Karpas-422 (cell line): Measurements from ENCODE around the gene KCNN3. TPM values are rescaled to one million over a fixed set of nuclear protein-coding genes. Genes with fewer than 3 reads are reported as not detected.
A peak's percentile ranks its signal among the peaks of the same experiment; 100 is the strongest.

Source experiments
- DNase-seq: peaks from one replicate; pipeline ENCODE4 v3.0.0-alpha.2; 2015
- H2AFZ ChIP-seq: fragments of 200-600 bp; sonication (generic); 2 replicates; pipeline ENCODE4 v1.6.1; 2014; ENCODE audit warnings: antibody characterized with exemption, low read length, mixed read lengths
- H3K27ac ChIP-seq: fragments of 200-600 bp; sonication (generic); 2 replicates; pipeline ENCODE4 v1.5.1; 2014; ENCODE audit warnings: mild to moderate bottlenecking, low read length, moderate library complexity
- H3K27me3 ChIP-seq: fragments of 200-600 bp; sonication (generic); 2 replicates; pipeline ENCODE4 v1.6.1; 2014; ENCODE audit warnings: low read length, mixed read lengths
- H3K36me3 ChIP-seq: fragments of 200-600 bp; sonication (generic); 2 replicates; pipeline ENCODE4 v1.6.1; 2014; ENCODE audit warnings: low read length, mixed read lengths; ENCODE audit not compliant: insufficient read depth
- H3K4me1 ChIP-seq: fragments of 200-600 bp; sonication (generic); 2 replicates; pipeline ENCODE4 v1.6.1; 2014; ENCODE audit warnings: mild to moderate bottlenecking, low read length, mixed read lengths
- H3K4me2 ChIP-seq: fragments of 200-600 bp; sonication (generic); 2 replicates; pipeline ENCODE4 v1.6.1; 2014; ENCODE audit warnings: low read length, low read depth, mild to moderate bottlenecking; ENCODE audit not compliant: poor library complexity, severe bottlenecking
- H3K4me3 ChIP-seq: fragments of 200-600 bp; sonication (generic); 2 replicates; pipeline ENCODE4 v1.5.1; 2014; ENCODE audit warnings: mild to moderate bottlenecking, antibody characterized with exemption, low read length, mixed read lengths
- H3K79me2 ChIP-seq: fragments of 200-600 bp; sonication (generic); 2 replicates; pipeline ENCODE4 v1.6.1; 2014; ENCODE audit warnings: mild to moderate bottlenecking, low read length, mixed read lengths
- H3K9ac ChIP-seq: fragments of 200-600 bp; sonication (generic); 2 replicates; pipeline ENCODE4 v1.6.0; 2014; ENCODE audit warnings: low read length
- H3K9me2 ChIP-seq: fragments of 200-600 bp; sonication (generic), shearing (Covaris generic); replicated peaks from 2 replicates; pipeline ENCODE4 v1.6.0; 2014; ENCODE audit warnings: mild to moderate bottlenecking, low read length, moderate library complexity; ENCODE audit not compliant: insufficient read depth
- H3K9me3 ChIP-seq: fragments of 300-700, 200-600 bp; sonication (generic); 2 replicates; pipeline ENCODE4 v1.6.1; 2014; ENCODE audit warnings: low read length, mixed read lengths
- H4K20me1 ChIP-seq: fragments of 200-600 bp; sonication (generic); 2 replicates; pipeline ENCODE4 v1.6.1; 2014; ENCODE audit warnings: mild to moderate bottlenecking, antibody characterized with exemption, low read length, low read depth; ENCODE audit not compliant: insufficient read depth
- total RNA-seq: library from RNA; depleted of rRNA; stranded (reverse); fragments of >200 nt; shearing (Covaris generic); gene quantifications from 2 replicates; pipeline ENCODE4 v1.2.3, GENCODE V29; 2014; ENCODE audit warnings: low replicate concordance

Gene KCNN3
- total RNA-seq, 1 experiment from 2014 or later, result 68.2 TPM

DNA sequence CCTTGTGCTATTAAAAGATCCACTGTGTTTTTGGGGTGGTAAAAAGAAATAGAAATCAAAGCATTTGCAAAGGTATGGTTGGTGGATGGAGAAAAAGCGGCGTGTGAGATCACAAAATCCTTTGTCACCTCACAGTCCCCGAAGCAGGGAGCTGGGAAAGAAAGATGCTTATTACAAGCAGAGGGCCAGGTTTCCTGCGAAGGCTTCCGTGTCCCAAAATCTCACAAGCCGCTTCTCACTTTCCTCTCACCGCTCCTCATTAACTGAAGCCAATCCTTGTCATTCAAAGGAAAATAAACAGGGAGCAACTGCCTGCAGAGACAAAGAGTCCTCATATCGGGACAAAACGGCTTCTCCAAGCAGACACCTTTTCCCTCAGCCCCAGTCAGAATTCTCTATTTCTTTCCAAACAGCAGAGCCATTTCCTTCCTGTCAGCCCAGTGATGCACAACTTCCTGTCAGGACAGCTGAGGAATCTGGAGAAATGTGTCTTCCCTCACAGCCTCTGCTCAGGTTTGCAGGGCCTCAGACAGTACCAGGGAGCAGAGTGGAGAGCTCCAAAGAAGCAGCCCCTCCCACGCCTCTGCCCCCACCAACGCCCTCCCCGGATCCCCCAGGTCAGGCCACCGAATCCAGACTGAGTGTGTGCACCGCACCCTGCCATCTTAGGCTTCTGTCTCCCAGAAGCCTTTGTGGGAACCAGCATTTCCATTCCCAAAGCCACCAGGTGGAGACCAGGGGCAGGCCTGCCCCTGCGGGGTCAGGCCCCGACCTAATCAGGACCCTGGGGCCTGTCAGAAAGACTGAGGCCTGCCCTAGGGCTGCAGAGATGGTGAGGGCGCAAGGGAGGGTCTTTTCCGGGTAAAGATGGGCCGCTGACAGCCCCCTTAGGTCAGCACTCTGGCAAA lies 29.6 kb downstream of the KCNN3 start:
- Histone ChIP-seq H2AFZ (no peak overlapping the region), H3K36me3 (peaks cover 14% of the 10 kb centered on the region), H3K27ac (no peak overlapping the region), H3K9me3 (no peaks in the 10 kb centered on the region), H3K9ac (no peak overlapping the region), H3K27me3 (no peaks in the 10 kb centered on the region), H3K79me2 (peaks cover 98% of the 10 kb centered on the region), H3K9me2 (no peaks in the 10 kb centered on the region), H4K20me1 (no peaks in the 10 kb centered on the region), H3K4me1 (peaks cover 75% of the 10 kb centered on the region), H3K4me3 (no peak overlapping the region), H3K4me2 (no peak overlapping the region)
- no peak for DNase-seq

DNA sequence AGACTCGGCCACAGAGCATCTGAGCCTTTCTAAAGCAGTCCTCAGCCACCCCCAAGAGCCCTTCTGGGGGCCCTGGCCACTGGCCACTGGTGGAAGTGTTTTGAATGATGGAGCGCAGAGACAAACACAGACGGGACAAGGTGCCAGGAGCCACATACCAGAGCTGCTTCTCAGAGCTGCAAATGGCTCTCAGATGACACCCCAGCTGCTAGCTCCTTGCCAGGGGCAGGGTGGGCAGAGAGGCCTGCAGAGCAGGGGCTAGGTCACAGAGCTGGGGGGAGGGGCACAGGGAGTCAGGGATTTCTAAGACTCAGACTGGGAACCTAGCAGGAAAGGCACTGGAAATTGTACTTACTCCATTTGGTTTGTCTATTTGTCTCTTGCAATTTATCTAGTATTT lies 30.4 kb downstream of the KCNN3 start:
- H3K4me3 ChIP-seq, result no peak overlapping the region
- no peak for DNase-seq

DNA sequence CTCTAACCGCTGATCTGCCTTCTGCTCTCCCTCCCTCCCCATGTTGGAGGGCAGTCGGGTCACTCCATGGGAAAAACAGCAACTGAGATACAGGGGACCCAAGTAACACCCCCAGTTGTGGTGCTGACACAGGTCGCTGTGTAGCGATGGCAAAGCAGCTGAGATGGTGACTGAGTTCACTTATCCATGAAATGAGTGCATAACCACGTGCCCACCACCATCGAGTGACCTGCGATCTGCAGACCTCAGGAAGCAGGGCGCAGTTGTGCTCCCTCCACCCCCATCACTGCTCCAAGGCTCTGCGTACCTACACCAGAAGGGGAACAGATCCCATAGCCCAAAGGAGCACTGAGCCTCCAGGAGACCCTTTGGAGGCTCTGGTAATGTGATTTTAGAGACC lies 31.1 kb downstream of the KCNN3 start:
- no peak for DNase-seq
- H3K4me1 ChIP-seq, result peaks cover 62% of the 10 kb centered on the region
- H3K36me3 ChIP-seq, result peaks cover 14% of the 10 kb centered on the region
- H2AFZ ChIP-seq, result no peak overlapping the region
- no peaks in the 10 kb centered on the region for H3K9me3 ChIP-seq
- no peaks in the 10 kb centered on the region for H3K27me3 ChIP-seq
- no peak overlapping the region for H3K4me3 ChIP-seq
- no peak overlapping the region for H3K9ac ChIP-seq
- no peak overlapping the region for H3K27ac ChIP-seq
- peaks cover 100% of the 10 kb centered on the region for H3K79me2 ChIP-seq
- no peaks in the 10 kb centered on the region for H3K9me2 ChIP-seq
- no peaks in the 10 kb centered on the region for H4K20me1 ChIP-seq
- H3K4me2 ChIP-seq, result no peak overlapping the region

More for the DNA sequence above, 30.4 kb downstream of the KCNN3 start:
- H3K9ac ChIP-seq, result no peak overlapping the region
- no peak overlapping the region for H3K27ac ChIP-seq
- no peaks in the 10 kb centered on the region for H3K27me3 ChIP-seq
- no peaks in the 10 kb centered on the region for H4K20me1 ChIP-seq
- peaks cover 100% of the 10 kb centered on the region for H3K79me2 ChIP-seq
- no peaks in the 10 kb centered on the region for H3K9me3 ChIP-seq
- peaks cover 67% of the 10 kb centered on the region for H3K4me1 ChIP-seq
- no peak overlapping the region for H3K4me2 ChIP-seq
- H3K9me2 ChIP-seq, result no peaks in the 10 kb centered on the region
- H3K36me3 ChIP-seq, result peaks cover 14% of the 10 kb centered on the region
- no peak overlapping the region for H2AFZ ChIP-seq

GRCh38 chr1:154838461-154838860 lies 31.6 kb downstream of the KCNN3 start:
- Histone ChIP-seq H3K4me3 (no peak overlapping the region), H3K4me2 (no peak overlapping the region), H3K9ac (no peak overlapping the region), H3K4me1 (peaks cover 60% of the 10 kb centered on the region), H3K27ac (no peak overlapping the region), H3K9me2 (no peaks in the 10 kb centered on the region), H3K9me3 (no peaks in the 10 kb centered on the region), H3K36me3 (peaks cover 14% of the 10 kb centered on the region), H3K27me3 (no peaks in the 10 kb centered on the region), H3K79me2 (peaks cover 100% of the 10 kb centered on the region), H2AFZ (no peak overlapping the region), H4K20me1 (no peaks in the 10 kb centered on the region)
- no peak for DNase-seq

- H3K9me3 ChIP-seq, result no peaks in the 10 kb centered on the region
- no peak overlapping the region for H3K9ac ChIP-seq
- H4K20me1 ChIP-seq, result no peaks in the 10 kb centered on the region
- DNase-seq, result peak; percentile 74
- no peak overlapping the region for H2AFZ ChIP-seq
- peak overlapping the region; percentile 47 for H3K27ac ChIP-seq
- peaks cover 14% of the 10 kb centered on the region for H3K36me3 ChIP-seq
- H3K27me3 ChIP-seq, result no peaks in the 10 kb centered on the region
- H3K4me2 ChIP-seq, result no peak overlapping the region
- no peak overlapping the region for H3K4me3 ChIP-seq
- H3K79me2 ChIP-seq, result peaks cover 100% of the 10 kb centered on the region
- peaks cover 60% of the 10 kb centered on the region for H3K4me1 ChIP-seq
- H3K9me2 ChIP-seq, result no peaks in the 10 kb centered on the region
These were observed 32.4 kb downstream of the KCNN3 start for GRCh38 chr1:154837672-154838171.

- Histone ChIP-seq H3K4me2 (no peak overlapping the region), H3K36me3 (peaks cover 14% of the 10 kb centered on the region), H3K4me3 (no peak overlapping the region), H3K9me2 (no peaks in the 10 kb centered on the region), H3K27me3 (no peaks in the 10 kb centered on the region), H4K20me1 (no peaks in the 10 kb centered on the region), H3K4me1 (peaks cover 63% of the 10 kb centered on the region), H2AFZ (no peak overlapping the region), H3K9ac (no peak overlapping the region), H3K27ac (peak overlapping the region; percentile 47; the same call in 1 of the 2 replicates), H3K9me3 (no peaks in the 10 kb centered on the region), H3K79me2 (peaks cover 100% of the 10 kb centered on the region)
- no peak for DNase-seq
These were observed 32.9 kb downstream of the KCNN3 start for GRCh38 chr1:154837034-154837671.

DNA sequence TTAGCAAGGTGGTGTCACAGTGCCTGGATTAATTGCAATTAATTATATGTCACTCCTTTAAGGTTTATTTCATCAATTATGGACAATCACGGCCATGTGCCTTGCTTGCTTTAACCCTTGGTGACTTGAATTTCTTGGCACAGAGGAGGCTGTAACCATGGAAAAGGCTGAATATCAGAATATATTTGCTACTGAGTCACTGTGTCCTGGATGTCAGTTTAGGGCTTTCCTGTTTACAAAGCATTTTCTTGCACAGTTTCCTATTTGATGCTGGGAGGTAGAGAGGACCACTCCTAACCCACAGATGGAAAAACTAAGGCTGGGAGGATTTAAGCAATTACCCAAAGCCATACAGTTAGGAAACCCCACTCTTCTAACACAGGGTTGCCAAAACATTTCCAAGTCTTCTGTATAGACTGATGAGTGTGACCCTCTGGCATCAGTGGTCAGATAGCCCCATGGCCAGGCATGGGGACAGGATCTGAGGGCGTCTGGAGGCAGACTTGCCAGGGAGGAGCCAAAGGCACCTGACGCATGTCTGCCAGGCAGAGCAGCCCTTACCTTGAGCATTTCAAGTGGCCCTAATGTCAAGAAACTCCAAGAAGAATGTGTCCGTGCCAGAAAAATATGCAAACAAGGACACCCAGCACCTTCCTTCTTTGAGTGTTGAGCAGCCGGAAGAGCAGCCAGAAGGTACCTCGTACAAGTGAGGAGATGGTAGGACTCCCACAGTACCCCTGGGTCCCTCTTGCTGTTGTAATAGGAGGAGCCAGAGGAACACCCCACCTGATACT lies 34.4 kb downstream of the KCNN3 start:
- no peak for DNase-seq
- H3K4me1 ChIP-seq, result peaks cover 62% of the 10 kb centered on the region
- H3K4me2 ChIP-seq, result no peak overlapping the region
- H4K20me1 ChIP-seq, result no peaks in the 10 kb centered on the region
- no peak overlapping the region for H3K9ac ChIP-seq
- no peaks in the 10 kb centered on the region for H3K9me3 ChIP-seq
- H3K27me3 ChIP-seq, result no peaks in the 10 kb centered on the region
- no peak overlapping the region for H2AFZ ChIP-seq
- no peak overlapping the region for H3K4me3 ChIP-seq
- no peaks in the 10 kb centered on the region for H3K9me2 ChIP-seq
- H3K27ac ChIP-seq, result no peak overlapping the region
- H3K36me3 ChIP-seq, result peaks cover 20% of the 10 kb centered on the region
- H3K79me2 ChIP-seq, result peaks cover 100% of the 10 kb centered on the region

GRCh38 chr1:154833841-154834240 lies 36.2 kb downstream of the KCNN3 start:
- Histone ChIP-seq H3K79me2 (peaks cover 100% of the 10 kb centered on the region), H3K9me3 (no peaks in the 10 kb centered on the region), H3K9ac (no peak overlapping the region), H3K27ac (no peak overlapping the region), H3K4me3 (no peak overlapping the region), H4K20me1 (no peaks in the 10 kb centered on the region), H3K4me1 (peaks cover 65% of the 10 kb centered on the region), H2AFZ (no peak overlapping the region), H3K9me2 (no peaks in the 10 kb centered on the region), H3K27me3 (no peaks in the 10 kb centered on the region), H3K36me3 (peaks cover 16% of the 10 kb centered on the region), H3K4me2 (no peak overlapping the region)
- DNase-seq, result no peak
